ENCODE measurements around the gene ANTKMT. TPM values are rescaled to one million over a fixed set of nuclear protein-coding genes. Genes with fewer than 3 reads are reported as not detected.
A peak's percentile ranks its signal among the peaks of the same experiment; 100 is the strongest.

Gene ANTKMT
- total and polyA plus RNA-seq, 2 of the 4 experiments (the other 2 are of a cell fraction): 7.3 to 16.2 TPM

- POLR2A ChIA-PET (ENCODE audit: unreplicated experiment): no interaction called here
- BruUV-seq (replicated peaks): no TSS peak
- H3K9me1 ChIP-seq (ENCODE audit: insufficient read depth, low read length): no peaks in the 10 kb centered on the region
- in situ Hi-C loops (cut with MboI; ENCODE audit: low sequenced_read_pairs): loop anchor here (5.0 to 25.0 kb wide), 2 partner anchors 76 to 351 kb away; partner anchors contain the start of genes CHTF18, RPUSD1 and SSTR5
- H2AK9ac ChIP-seq (replicated peaks; ENCODE audit: low read depth, low read length, poor library complexity): no peak overlapping the region
- no peak overlapping the region for H3K9ac ChIP-seq (ENCODE audit: low read depth, low read length)
- H3K4me2 ChIP-seq (ENCODE audit: low read depth, low read length): no peak overlapping the region
- H2BK120ac ChIP-seq (ENCODE audit: low read depth, low read length): no peak overlapping the region
- intact Hi-C loops (cut with micrococcal nuclease): loop anchor here (2.0 to 5.0 kb wide), 3 partner anchors 77 to 343 kb away; partner anchors contain the start of genes CHTF18, RPUSD1 and SOX8
- H2AFZ ChIP-seq (replicated peaks; ENCODE audit: low read length, poor library complexity): peak overlapping the region; percentile 61
- no peak overlapping the region for H3K14ac ChIP-seq (replicated peaks; ENCODE audit: low read depth, low read length)
- H3K4me3 ChIP-seq (ENCODE audit: insufficient read depth, low read depth, low read length): no peak overlapping the region
- CTCF ChIA-PET: interaction anchor here (0.7 to 1.3 kb wide), 3 partner anchors 72 to 75 kb away, joined by 3 to 6 read pairs (median 3); no protein-coding TSS in a partner anchor
- WGBS, 2 experiments (ENCODE audit: extremely low coverage in 2 of 2, insufficient read length in 1 of 2): 31% methylated on average over 6 of the region's 25 CpGs; no CpG with 5 or more reads in 1 of the 2 experiments
- peaks cover 14% of the 10 kb centered on the region for H3K27me3 ChIP-seq (ENCODE audit: control insufficient read depth, insufficient read depth, low read length)
- H4K8ac ChIP-seq (ENCODE audit: low read depth in 2 of 2, low read length in 2 of 2): no peak overlapping the region
- H3K4ac ChIP-seq (ENCODE audit: low read depth, low read length): no peak overlapping the region
- H2BK15ac ChIP-seq (ENCODE audit: low read depth, low read length): no peak overlapping the region; the same call in 2 of the 3 replicates
- no peak overlapping the region for H4K91ac ChIP-seq (ENCODE audit: insufficient read depth, low read depth, low read length)
- no peak overlapping the region for H4K5ac ChIP-seq (ENCODE audit: low read depth, low read length)
- no peak overlapping the region for H2BK5ac ChIP-seq (ENCODE audit: low read depth, low read length, poor library complexity, severe bottlenecking)
- dilution Hi-C loops (cut with HindIII; ENCODE audit: low sequenced_read_pairs, unreplicated experiment): no loop called here
- no peak overlapping the region for H3K23ac ChIP-seq (ENCODE audit: low read depth, low read length)
- H3K27ac ChIP-seq (ENCODE audit: insufficient read depth, low read length): no peak overlapping the region
- H3K4me1 ChIP-seq (ENCODE audit: control insufficient read depth, insufficient read depth, low read length): peaks cover 14% of the 10 kb centered on the region; the same call in 1 of the 2 replicates
- ATAC-seq (ENCODE audit: low read depth): peak; percentile 48
- peak; percentile 50 for DNase-seq
- H4K20me1 ChIP-seq (ENCODE audit: insufficient read depth, low read length): peaks cover 21% of the 10 kb centered on the region
- no peaks in the 10 kb centered on the region for H3K9me3 ChIP-seq (ENCODE audit: control insufficient read depth, insufficient read depth, low read length)
- H3K79me1 ChIP-seq (ENCODE audit: low read depth in 1 of 2, low read length in 2 of 2): peaks cover 0 to 10% of the 10 kb centered on the region in 2 experiments; a peak in 1 of 4 replicates
- no peaks in the 10 kb centered on the region for H3K36me3 ChIP-seq (ENCODE audit: control insufficient read depth, insufficient read depth, low read length)
- no peak overlapping the region for H2BK20ac ChIP-seq (ENCODE audit: low read depth, low read length)
- H2AK5ac ChIP-seq (ENCODE audit: low read depth, low read length): no peak overlapping the region
- H3K18ac ChIP-seq (ENCODE audit: low read depth, low read length): no peak overlapping the region
- no peak overlapping the region for H3K56ac ChIP-seq (ENCODE audit: extremely low read depth, insufficient read depth, low read length)
- no peak for TF ChIP-seq FOS (IDR thresholded peaks at IDR 0.05; ENCODE audit: low read depth, low read length)
- TF ChIP-seq ELK1 (IDR thresholded peaks at IDR 0.05; ENCODE audit: borderline replicate concordance, low read depth, low read length): no peak
- TF ChIP-seq MAZ (IDR thresholded peaks at IDR 0.05; ENCODE audit: borderline replicate concordance, low read depth, low read length): peak; percentile 30; the same call in 1 of the 2 replicates
- TF ChIP-seq CHD1 (IDR thresholded peaks at IDR 0.05; ENCODE audit: low read depth, low read length): no peak
- TF ChIP-seq RCOR1 (IDR thresholded peaks at IDR 0.05; ENCODE audit: insufficient replicate concordance, low read length): no peak
- TF ChIP-seq CEBPB (IDR thresholded peaks at IDR 0.05; ENCODE audit: low read depth, low read length): no peak
- TF ChIP-seq BHLHE40 (IDR thresholded peaks at IDR 0.05; ENCODE audit: low read depth, low read length): no peak
- TF ChIP-seq, protein P1, sequence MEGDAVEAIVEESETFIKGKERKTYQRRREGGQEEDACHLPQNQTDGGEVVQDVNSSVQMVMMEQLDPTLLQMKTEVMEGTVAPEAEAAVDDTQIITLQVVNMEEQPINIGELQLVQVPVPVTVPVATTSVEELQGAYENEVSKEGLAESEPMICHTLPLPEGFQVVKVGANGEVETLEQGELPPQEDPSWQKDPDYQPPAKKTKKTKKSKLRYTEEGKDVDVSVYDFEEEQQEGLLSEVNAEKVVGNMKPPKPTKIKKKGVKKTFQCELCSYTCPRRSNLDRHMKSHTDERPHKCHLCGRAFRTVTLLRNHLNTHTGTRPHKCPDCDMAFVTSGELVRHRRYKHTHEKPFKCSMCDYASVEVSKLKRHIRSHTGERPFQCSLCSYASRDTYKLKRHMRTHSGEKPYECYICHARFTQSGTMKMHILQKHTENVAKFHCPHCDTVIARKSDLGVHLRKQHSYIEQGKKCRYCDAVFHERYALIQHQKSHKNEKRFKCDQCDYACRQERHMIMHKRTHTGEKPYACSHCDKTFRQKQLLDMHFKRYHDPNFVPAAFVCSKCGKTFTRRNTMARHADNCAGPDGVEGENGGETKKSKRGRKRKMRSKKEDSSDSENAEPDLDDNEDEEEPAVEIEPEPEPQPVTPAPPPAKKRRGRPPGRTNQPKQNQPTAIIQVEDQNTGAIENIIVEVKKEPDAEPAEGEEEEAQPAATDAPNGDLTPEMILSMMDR (conservative IDR thresholded peaks at IDR 0.05; ENCODE audit: low read depth, low read length): peak; percentile 90
- no peak for TF ChIP-seq MXI1 (IDR thresholded peaks at IDR 0.05; ENCODE audit: borderline replicate concordance, low read depth, low read length)
- peak; percentile 90 for TF ChIP-seq RAD21 (IDR thresholded peaks at IDR 0.05; ENCODE audit: low read length)
- TF ChIP-seq MAFK (IDR thresholded peaks at IDR 0.05; ENCODE audit: low read depth, low read length): no peak
- TF ChIP-seq USF2 (IDR thresholded peaks at IDR 0.05; ENCODE audit: low read depth, low read length): no peak
- TF ChIP-seq RFX5 (IDR thresholded peaks at IDR 0.05; ENCODE audit: low read depth, low read length): no peak
Measured at GRCh38 chr16:711548-712320, 9.2 kb upstream of the ANTKMT start.

Measured in IMR-90 (cell line).